ENCODE results near the gene TMC5. TPM values are rescaled to one million over a fixed set of nuclear protein-coding genes. Genes with fewer than 3 reads are reported as not detected.

Gene TMC5
- polyA plus RNA-seq, 6 donors from 2014 or later, result not detected

- DNase-seq (no peak), ATAC-seq (ENCODE audit: low read depth in 2 of 2) (no peak)
- Mint-ChIP-seq H3K27me3 (no peaks in the 10 kb centered on the region), H3K36me3 (peaks cover 15 to 16% of the 10 kb centered on the region in 2 donors), H3K9me3 (no peaks in the 10 kb centered on the region), H3K4me3 (no peak overlapping the region), H3K27ac (no peak overlapping the region), H3K4me1 (peaks cover 0 to 4% (median 0%) of the 10 kb centered on the region in 3 donors)
These were observed 89.3 kb downstream of the TMC5 start for GRCh38 chr16:19506965-19507364.

GRCh38 chr16:19507867-19508266, 90.2 kb downstream of the TMC5 start:
- DNase-seq, result no peak
- Mint-ChIP-seq H3K36me3 (peaks cover 15 to 16% of the 10 kb centered on the region in 2 donors), H3K4me3 (no peak overlapping the region), H3K9me3 (no peaks in the 10 kb centered on the region), H3K27ac (no peak overlapping the region), H3K4me1 (peaks cover under 1 to 8% (median 2%) of the 10 kb centered on the region in 3 donors), H3K27me3 (no peaks in the 10 kb centered on the region)
- no peak for ATAC-seq (ENCODE audit: low read depth in 2 of 2)

- Mint-ChIP-seq H3K9me3 (no peaks in the 10 kb centered on the region), H3K27me3 (no peaks in the 10 kb centered on the region), H3K4me1 (peaks cover 12 to 21% (median 13%) of the 10 kb centered on the region in 3 donors), H3K36me3 (peaks cover 7 to 9% of the 10 kb centered on the region in 2 donors), H3K4me3 (peak overlapping the region in 1 of 8 donors; percentile 14), H3K27ac (peak overlapping the region in 2 of 6 donors; percentile 15 to 65)
- ATAC-seq (ENCODE audit: low read depth in 2 of 2) (no peak), DNase-seq (no peak)
These were observed 94.6 kb downstream of the TMC5 start for GRCh38 chr16:19512297-19512696.

- Mint-ChIP-seq H3K4me1 (peaks cover 13 to 24% (median 15%) of the 10 kb centered on the region in 3 donors), H3K9me3 (no peaks in the 10 kb centered on the region), H3K36me3 (peaks cover 9 to 10% of the 10 kb centered on the region in 2 donors), H3K27ac (peak overlapping the region in 3 of 6 donors; percentile 63 to 78 (median 65)), H3K27me3 (no peaks in the 10 kb centered on the region), H3K4me3 (peak overlapping the region in 3 of 8 donors; percentile 32 to 75 (median 68))
- ATAC-seq (ENCODE audit: low read depth in 2 of 2) (no peak), DNase-seq (no peak)
These were observed 95.8 kb downstream of the TMC5 start for GRCh38 chr16:19513377-19514053.

- Mint-ChIP-seq H3K4me3 (no peak overlapping the region), H3K27ac (no peak overlapping the region), H3K27me3 (no peaks in the 10 kb centered on the region), H3K4me1 (peaks cover 26 to 29% (median 27%) of the 10 kb centered on the region in 3 donors), H3K36me3 (peaks cover 9 to 10% of the 10 kb centered on the region in 2 donors), H3K9me3 (no peaks in the 10 kb centered on the region)
- DNase-seq (no peak), ATAC-seq (ENCODE audit: low read depth in 2 of 2) (no peak)
These were observed 98.1 kb downstream of the TMC5 start for GRCh38 chr16:19515757-19516156.

GRCh38 chr16:19517424-19518089, 99.9 kb downstream of the TMC5 start:
- DNase-seq, result no peak
- Mint-ChIP-seq H3K36me3 (peaks cover 9 to 10% of the 10 kb centered on the region in 2 donors), H3K4me3 (peak overlapping the region in 1 of 8 donors; percentile 10), H3K27ac (no peak overlapping the region), H3K4me1 (peaks cover 35 to 46% (median 40%) of the 10 kb centered on the region in 3 donors), H3K27me3 (no peaks in the 10 kb centered on the region), H3K9me3 (no peaks in the 10 kb centered on the region)
- ATAC-seq (ENCODE audit: low read depth in 2 of 2), result no peak

GRCh38 chr16:19518388-19518787, 100.7 kb downstream of the TMC5 start:
- H3K27me3 Mint-ChIP-seq, result no peaks in the 10 kb centered on the region
- H3K4me1 Mint-ChIP-seq, result peaks cover 28 to 40% (median 40%) of the 10 kb centered on the region in 3 donors
- peak overlapping the region in 1 of 6 donors; percentile 45 for H3K27ac Mint-ChIP-seq
- DNase-seq (no peak), ATAC-seq (ENCODE audit: low read depth in 2 of 2) (no peak)
- H3K36me3 Mint-ChIP-seq, result peaks cover 9 to 10% of the 10 kb centered on the region in 2 donors
- H3K9me3 Mint-ChIP-seq, result no peaks in the 10 kb centered on the region
- H3K4me3 Mint-ChIP-seq, result no peak overlapping the region

- no peaks in the 10 kb centered on the region for H3K9me3 Mint-ChIP-seq
- peak overlapping the region; percentile 85 to 98 (median 90) for H3K27ac Mint-ChIP-seq
- DNase-seq (no peak), ATAC-seq (ENCODE audit: low read depth in 2 of 2) (no peak)
- peaks cover 34 to 55% (median 52%) of the 10 kb centered on the region in 3 donors for H3K4me1 Mint-ChIP-seq
- H3K36me3 Mint-ChIP-seq, result peaks cover 4 to 17% of the 10 kb centered on the region in 2 donors
- no peaks in the 10 kb centered on the region for H3K27me3 Mint-ChIP-seq
- peak overlapping the region; percentile 93 to 99 (median 96) for H3K4me3 Mint-ChIP-seq
These were observed 103.2 kb downstream of the TMC5 start for GRCh38 chr16:19520861-19521331.

- no peaks in the 10 kb centered on the region for H3K9me3 Mint-ChIP-seq
- no peaks in the 10 kb centered on the region for H3K27me3 Mint-ChIP-seq
- H3K36me3 Mint-ChIP-seq, result peaks cover 0 to 15% of the 10 kb centered on the region in 2 donors
- peak; percentile 89 for DNase-seq
- H3K4me3 Mint-ChIP-seq, result peak within 1 kb of the TSS; percentile 93 to 99 (median 96)
- peaks cover 34 to 55% (median 52%) of the 10 kb centered on the region in 3 donors for H3K4me1 Mint-ChIP-seq
- peak within 1 kb of the TSS; percentile 89 to 98 (median 94) for H3K27ac Mint-ChIP-seq
- ATAC-seq (ENCODE audit: low read depth in 2 of 2), result peak; percentile 72 to 73
These were observed 104.1 kb downstream of the TMC5 start, which contains the start of gene GDE1 for GRCh38 chr16:19521471-19522396. GDE1 (minus strand) TSS chr16:19522098; CDS start chr16:19521964, 134 bp downstream.

- Mint-ChIP-seq H3K27ac (peak overlapping the region; percentile 89 to 98 (median 94)), H3K27me3 (no peaks in the 10 kb centered on the region), H3K9me3 (no peaks in the 10 kb centered on the region), H3K4me1 (peaks cover 32 to 55% (median 52%) of the 10 kb centered on the region in 3 donors), H3K4me3 (peak overlapping the region; percentile 93 to 99 (median 96)), H3K36me3 (peaks cover 0 to 9% of the 10 kb centered on the region in 2 donors)
- DNase-seq (no peak), ATAC-seq (ENCODE audit: low read depth in 2 of 2) (no peak)
These were observed 104.7 kb downstream of the TMC5 start for GRCh38 chr16:19522397-19522732.

- Mint-ChIP-seq H3K9me3 (no peaks in the 10 kb centered on the region), H3K27ac (peak overlapping the region in 4 of 6 donors; percentile 36 to 91 (median 72)), H3K4me3 (peak overlapping the region in 6 of 8 donors; percentile 93 to 99 (median 96)), H3K4me1 (peaks cover 32 to 55% (median 52%) of the 10 kb centered on the region in 3 donors), H3K36me3 (peaks cover 0 to 7% of the 10 kb centered on the region in 2 donors), H3K27me3 (no peaks in the 10 kb centered on the region)
- ATAC-seq (ENCODE audit: low read depth in 2 of 2) (no peak), DNase-seq (no peak)
These were observed 105.1 kb downstream of the TMC5 start for GRCh38 chr16:19522760-19523159.

GRCh38 chr16:19523184-19523558, 105.5 kb downstream of the TMC5 start:
- H3K27me3 Mint-ChIP-seq, result no peaks in the 10 kb centered on the region
- peak overlapping the region in 1 of 6 donors; percentile 88 for H3K27ac Mint-ChIP-seq
- peaks cover 0 to 7% of the 10 kb centered on the region in 2 donors for H3K36me3 Mint-ChIP-seq
- DNase-seq (no peak), ATAC-seq (ENCODE audit: low read depth in 2 of 2) (no peak)
- H3K4me1 Mint-ChIP-seq, result peaks cover 32 to 55% (median 52%) of the 10 kb centered on the region in 3 donors
- H3K9me3 Mint-ChIP-seq, result no peaks in the 10 kb centered on the region
- H3K4me3 Mint-ChIP-seq, result peak overlapping the region in 6 of 8 donors; percentile 10 to 96 (median 68)
